CD4-positive, alpha-beta T cell (primary cell): ENCODE results near the gene PDHA2. TPM values are rescaled to one million over a fixed set of nuclear protein-coding genes. Genes with fewer than 3 reads are reported as not detected.

Experiments used
- ATAC-seq: fragments of 200-7000 bp; cut with Tn5 transposase; one replicate; pipeline ENCODE4 v1.10.0; 2022; ENCODE audit warnings: mild to moderate bottlenecking; ENCODE audit not compliant: poor library complexity
- CTCF ChIA-PET: fragments of 350-600 bp; sonication (Branson Sonifier 250); formaldehyde crosslinking; loops from one replicate; lab custom pipeline; 2021; ENCODE audit warnings: antibody characterized with exemption, inconsistent platforms; lab: Charles Lee
- POLR2A ChIA-PET: fragments of 350-600 bp; sonication (Branson Sonifier 250); formaldehyde crosslinking; loops from one replicate; lab custom pipeline; 2021; ENCODE audit warnings: antibody characterized with exemption, inconsistent platforms; lab: Charles Lee
- DNase-seq, 14 experiments: peaks; one replicate each; pipeline ENCODE4 v3.0.0-alpha.2; 2013 to 2020; ENCODE audit warnings: mixed read lengths in 2 of 14
- H3K27ac ChIP-seq, 2 donors: one replicate each; pipeline versions ENCODE4 v1.5.1 to v1.7.0; 2013; ENCODE audit warnings: low read length in 2 of 2, low read depth in 1 of 2, mild to moderate bottlenecking in 1 of 2
- H3K27me3 ChIP-seq, 2 experiments: 1 replicate in 1 of 2; 2 replicates in 1 of 2; pipeline versions ENCODE4 v1.6.1 to v1.7.0; 2013; ENCODE audit warnings: low read length in 2 of 2, control low read depth in 1 of 2, mild to moderate bottlenecking in 1 of 2, moderate library complexity in 1 of 2; ENCODE audit not compliant: insufficient read depth in 2 of 2, control insufficient read depth in 1 of 2
- H3K36me3 ChIP-seq: one replicate; pipeline ENCODE4 v1.6.1; 2013; ENCODE audit warnings: low read length, control low read depth; ENCODE audit not compliant: insufficient read depth
- H3K4me1 ChIP-seq: one replicate; pipeline ENCODE4 v1.6.1; 2013; ENCODE audit warnings: low read length, control low read depth; ENCODE audit not compliant: insufficient read depth
- H3K4me3 ChIP-seq: one replicate; pipeline ENCODE4 v1.5.1; 2013; ENCODE audit warnings: mild to moderate bottlenecking, low read length, moderate library complexity
- H3K9me3 ChIP-seq, 2 experiments: 1 replicate in 1 of 2; 2 replicates in 1 of 2; pipeline versions ENCODE4 v1.6.1 to v1.7.0; 2013; ENCODE audit warnings: low read length in 2 of 2, mild to moderate bottlenecking in 2 of 2, control low read depth in 1 of 2, moderate library complexity in 1 of 2; ENCODE audit not compliant: control insufficient read depth in 1 of 2, insufficient read depth in 1 of 2
- H3K27ac Mint-ChIP-seq: one replicate; pipeline ENCODE4 v1.8.0; 2020; ENCODE audit warnings: mixed read lengths
- H3K27me3 Mint-ChIP-seq: one replicate; pipeline ENCODE4 v1.8.0; 2021; ENCODE audit warnings: mixed read lengths
- H3K36me3 Mint-ChIP-seq: one replicate; pipeline ENCODE4 v1.8.0; 2021; ENCODE audit warnings: low read depth, mixed read lengths
- H3K4me1 Mint-ChIP-seq: one replicate; pipeline ENCODE4 v1.8.0; 2021; ENCODE audit warnings: low read depth, mixed read lengths
- H3K4me3 Mint-ChIP-seq: one replicate; pipeline ENCODE4 v1.8.0; 2020; ENCODE audit warnings: mild to moderate bottlenecking, mixed read lengths
- H3K9me3 Mint-ChIP-seq: one replicate; pipeline ENCODE4 v1.8.0; 2020; ENCODE audit warnings: mixed read lengths
- CTCF ChIP-seq: fragments of 200-600 bp; IDR thresholded peaks from one replicate; pipeline ENCODE4 v1.8.0; 2022; ENCODE audit warnings: antibody characterized with exemption, mild to moderate bottlenecking
- intact Hi-C, 2 experiments: fragments of 100-400 bp; cut with DNase I in 1 of 2; cut with micrococcal nuclease in 1 of 2; formaldehyde crosslinking; loops; one replicate each; pipeline versions ENCODE4 v1.15.1 to v1.9.0; 2023 to 2025; cut with DNase I, micrococcal nuclease
- total RNA-seq, 174 experiments: library from RNA in 2 of 174; stranded (reverse) in 2 of 174; gene quantifications; one replicate each; pipeline ENCODE4 v1.2.3 and lab custom pipeline; 2021 to 2026

PDHA2 gene
- total RNA-seq, 2 experiments from 2014 or later, result not detected

DNA sequence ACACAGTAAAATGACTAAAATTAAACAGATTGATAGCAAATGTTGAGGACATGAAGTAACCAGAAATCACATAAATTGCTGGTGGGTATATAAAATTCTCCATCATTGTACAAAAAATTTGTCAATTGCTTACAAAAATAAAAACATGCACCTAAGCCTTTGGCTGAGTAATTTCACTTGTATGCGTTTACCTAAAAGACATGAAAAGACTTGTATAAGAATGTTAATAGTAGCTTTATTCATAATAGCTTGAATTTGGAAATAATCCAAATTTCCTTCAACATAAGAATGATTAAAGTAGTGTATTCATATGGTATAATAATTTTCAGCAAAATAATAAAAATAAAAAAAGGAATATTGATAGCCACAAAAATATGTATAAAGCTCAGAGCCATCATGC lies 37.7 kb downstream of the PDHA2 start:
- Histone ChIP-seq H3K4me3 (no peak overlapping the region), H3K4me1 (no peaks in the 10 kb centered on the region), H3K27ac (no peak overlapping the region), H3K36me3 (no peaks in the 10 kb centered on the region), H3K27me3 (no peaks in the 10 kb centered on the region), H3K9me3 (no peaks in the 10 kb centered on the region)
- ATAC-seq (no peak), DNase-seq (no peak)
- H3K36me3 Mint-ChIP-seq, result no peaks in the 10 kb centered on the region
- intact Hi-C loops, result no loop called here
- H3K4me1 Mint-ChIP-seq, result no peaks in the 10 kb centered on the region
- no peak overlapping the region for H3K4me3 Mint-ChIP-seq
- CTCF ChIA-PET, result no interaction called here
- POLR2A ChIA-PET, result no interaction called here
- no peak for TF ChIP-seq CTCF
- H3K9me3 Mint-ChIP-seq, result peaks cover 2% of the 10 kb centered on the region
- no peak overlapping the region for H3K27ac Mint-ChIP-seq
- no peaks in the 10 kb centered on the region for H3K27me3 Mint-ChIP-seq

DNA sequence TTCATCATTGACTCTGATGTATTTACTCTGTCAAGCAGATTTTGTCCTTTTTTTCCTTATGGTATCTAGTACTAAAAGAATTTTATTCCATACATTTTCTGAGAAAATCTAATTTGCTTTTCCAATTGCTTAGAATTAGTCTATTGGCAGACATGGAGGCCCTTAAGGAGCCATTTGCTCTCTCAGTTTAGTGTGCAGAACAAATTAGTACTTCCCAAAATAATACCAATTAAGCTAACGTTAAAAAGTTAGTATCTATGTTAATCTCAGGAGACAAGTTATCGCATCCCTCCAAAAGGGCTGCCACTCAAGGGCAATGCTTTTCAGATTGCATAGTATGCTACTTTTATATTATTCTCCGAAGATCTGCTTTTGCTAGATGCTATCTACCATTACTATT lies 47.7 kb downstream of the PDHA2 start:
- Mint-ChIP-seq H3K27me3 (no peaks in the 10 kb centered on the region), H3K4me3 (no peak overlapping the region), H3K9me3 (peaks cover 11% of the 10 kb centered on the region), H3K4me1 (no peaks in the 10 kb centered on the region), H3K36me3 (no peaks in the 10 kb centered on the region), H3K27ac (no peak overlapping the region)
- Histone ChIP-seq H3K27me3 (no peaks in the 10 kb centered on the region), H3K36me3 (no peaks in the 10 kb centered on the region), H3K9me3 (no peaks in the 10 kb centered on the region), H3K4me3 (no peak overlapping the region), H3K27ac (no peak overlapping the region), H3K4me1 (no peaks in the 10 kb centered on the region)
- no peak for TF ChIP-seq CTCF
- no peak for ATAC-seq
- ChIA-PET CTCF (interaction anchor here (1.2 kb wide), 1 partner anchor 11 kb away, joined by 3 read pairs; no protein-coding TSS in a partner anchor), POLR2A (no interaction called here)
- intact Hi-C loops, result no loop called here
- no peak for DNase-seq

- ATAC-seq, result no peak
- no peaks in the 10 kb centered on the region for H3K4me1 Mint-ChIP-seq
- no peaks in the 10 kb centered on the region for H3K27me3 ChIP-seq
- no peak overlapping the region for H3K4me3 ChIP-seq
- no peaks in the 10 kb centered on the region for H3K4me1 ChIP-seq
- ChIA-PET POLR2A (no interaction called here), CTCF (no interaction called here)
- H3K4me3 Mint-ChIP-seq, result no peak overlapping the region
- H3K9me3 ChIP-seq, result no peaks in the 10 kb centered on the region
- intact Hi-C loops, result no loop called here
- H3K36me3 ChIP-seq, result no peaks in the 10 kb centered on the region
- no peak overlapping the region for H3K27ac Mint-ChIP-seq
- H3K9me3 Mint-ChIP-seq, result peaks cover 6% of the 10 kb centered on the region
- DNase-seq, result no peak
- no peaks in the 10 kb centered on the region for H3K36me3 Mint-ChIP-seq
- no peaks in the 10 kb centered on the region for H3K27me3 Mint-ChIP-seq
- no peak overlapping the region for H3K27ac ChIP-seq
- TF ChIP-seq CTCF, result no peak
Observed at GRCh38 chr4:95889662-95890061, 49.8 kb downstream of the PDHA2 start.
